ENCODE measurements around the gene HEPN1.

HEPN1 gene

DNA sequence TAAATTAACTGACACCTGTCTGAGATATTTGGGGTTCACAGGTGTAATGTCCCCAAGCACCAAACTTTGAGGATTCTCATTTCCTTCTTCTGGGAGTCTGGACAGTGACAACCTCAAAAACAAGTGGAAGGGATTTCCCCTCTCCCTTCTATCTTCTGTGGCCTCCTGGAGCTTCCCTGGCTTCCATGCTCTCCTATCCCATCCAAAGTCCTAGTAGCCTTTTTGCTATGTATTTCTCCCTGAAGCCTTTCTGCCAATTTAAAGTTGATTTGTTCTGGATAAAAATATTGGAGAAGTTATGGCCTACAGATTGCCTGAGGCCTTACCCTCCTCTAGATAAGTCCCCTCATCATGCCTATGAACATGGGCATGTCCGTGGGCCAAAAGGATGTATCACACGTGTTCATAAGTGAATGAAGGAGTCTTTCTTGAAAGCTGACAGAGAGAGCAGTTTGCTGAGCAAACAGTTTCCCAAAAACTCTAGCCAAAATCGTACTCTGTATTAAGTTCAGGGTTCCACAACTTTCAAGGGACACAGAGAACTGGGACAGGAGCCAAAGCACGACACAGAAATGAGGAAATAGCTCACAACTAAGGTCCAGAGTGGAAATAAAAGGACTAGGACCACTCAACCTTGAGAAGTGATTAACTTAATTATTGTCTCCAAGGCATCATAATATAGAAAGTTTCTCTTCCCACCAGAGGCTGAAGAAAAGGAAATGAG, 10.1 kb downstream of the HEPN1 start:
- TF ChIP-seq, protein P1, sequence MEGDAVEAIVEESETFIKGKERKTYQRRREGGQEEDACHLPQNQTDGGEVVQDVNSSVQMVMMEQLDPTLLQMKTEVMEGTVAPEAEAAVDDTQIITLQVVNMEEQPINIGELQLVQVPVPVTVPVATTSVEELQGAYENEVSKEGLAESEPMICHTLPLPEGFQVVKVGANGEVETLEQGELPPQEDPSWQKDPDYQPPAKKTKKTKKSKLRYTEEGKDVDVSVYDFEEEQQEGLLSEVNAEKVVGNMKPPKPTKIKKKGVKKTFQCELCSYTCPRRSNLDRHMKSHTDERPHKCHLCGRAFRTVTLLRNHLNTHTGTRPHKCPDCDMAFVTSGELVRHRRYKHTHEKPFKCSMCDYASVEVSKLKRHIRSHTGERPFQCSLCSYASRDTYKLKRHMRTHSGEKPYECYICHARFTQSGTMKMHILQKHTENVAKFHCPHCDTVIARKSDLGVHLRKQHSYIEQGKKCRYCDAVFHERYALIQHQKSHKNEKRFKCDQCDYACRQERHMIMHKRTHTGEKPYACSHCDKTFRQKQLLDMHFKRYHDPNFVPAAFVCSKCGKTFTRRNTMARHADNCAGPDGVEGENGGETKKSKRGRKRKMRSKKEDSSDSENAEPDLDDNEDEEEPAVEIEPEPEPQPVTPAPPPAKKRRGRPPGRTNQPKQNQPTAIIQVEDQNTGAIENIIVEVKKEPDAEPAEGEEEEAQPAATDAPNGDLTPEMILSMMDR (IDR thresholded peaks at IDR 0.05), result no peak

DNA sequence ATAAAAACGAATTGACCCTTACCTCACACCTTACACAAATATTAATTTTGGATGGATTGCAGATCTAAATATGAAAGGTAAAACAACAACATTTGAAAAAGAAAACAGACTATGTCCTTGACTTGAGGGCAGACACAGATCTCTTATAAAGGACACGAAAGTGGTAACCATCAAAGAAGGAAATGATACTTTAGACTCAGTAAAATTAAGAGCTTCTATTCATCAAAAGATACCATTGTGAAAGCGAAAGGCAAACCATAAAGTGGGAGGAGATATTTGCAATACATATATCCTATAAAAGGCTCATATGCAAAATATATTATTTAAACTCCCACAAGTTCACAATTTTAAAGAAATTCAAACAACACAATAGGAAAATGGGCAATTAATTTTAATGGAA, 11.7 kb downstream of the HEPN1 start:
- TF ChIP-seq, protein P1 (IDR thresholded peaks at IDR 0.05), result no peak

DNA sequence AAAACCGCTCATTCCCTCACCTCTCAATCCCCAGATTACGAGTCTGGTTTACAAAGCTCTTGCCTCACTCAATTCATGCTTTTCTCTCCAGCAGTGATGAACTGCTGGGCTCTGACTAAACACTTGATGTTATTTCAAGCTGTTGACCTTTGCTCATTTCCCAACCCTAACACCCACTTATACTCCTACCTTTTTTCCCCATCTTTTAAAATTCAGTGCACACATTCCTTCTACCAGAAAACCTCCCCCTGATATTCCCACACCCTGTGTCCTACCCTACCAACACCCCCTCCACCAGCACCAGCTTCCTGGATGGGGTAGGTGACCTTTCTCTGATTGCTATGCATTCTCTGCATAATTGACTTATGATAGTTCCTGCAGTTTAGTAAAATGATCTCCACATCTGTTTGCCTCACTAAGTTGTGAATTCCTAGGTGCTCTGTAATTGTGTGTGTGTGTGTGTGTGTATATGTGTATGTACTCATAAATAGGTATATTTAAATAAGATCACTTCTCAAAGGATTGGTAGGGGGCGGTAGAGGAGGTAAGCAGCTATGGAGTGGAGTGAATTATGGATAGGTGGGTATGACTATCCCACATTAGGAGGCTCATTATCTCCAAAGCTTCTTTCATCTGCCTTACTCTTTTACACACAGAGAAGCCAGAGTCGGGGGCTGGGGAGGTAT, 16.0 kb downstream of the HEPN1 start:
- TF ChIP-seq, protein P1 (IDR thresholded peaks at IDR 0.05), result no peak

DNA sequence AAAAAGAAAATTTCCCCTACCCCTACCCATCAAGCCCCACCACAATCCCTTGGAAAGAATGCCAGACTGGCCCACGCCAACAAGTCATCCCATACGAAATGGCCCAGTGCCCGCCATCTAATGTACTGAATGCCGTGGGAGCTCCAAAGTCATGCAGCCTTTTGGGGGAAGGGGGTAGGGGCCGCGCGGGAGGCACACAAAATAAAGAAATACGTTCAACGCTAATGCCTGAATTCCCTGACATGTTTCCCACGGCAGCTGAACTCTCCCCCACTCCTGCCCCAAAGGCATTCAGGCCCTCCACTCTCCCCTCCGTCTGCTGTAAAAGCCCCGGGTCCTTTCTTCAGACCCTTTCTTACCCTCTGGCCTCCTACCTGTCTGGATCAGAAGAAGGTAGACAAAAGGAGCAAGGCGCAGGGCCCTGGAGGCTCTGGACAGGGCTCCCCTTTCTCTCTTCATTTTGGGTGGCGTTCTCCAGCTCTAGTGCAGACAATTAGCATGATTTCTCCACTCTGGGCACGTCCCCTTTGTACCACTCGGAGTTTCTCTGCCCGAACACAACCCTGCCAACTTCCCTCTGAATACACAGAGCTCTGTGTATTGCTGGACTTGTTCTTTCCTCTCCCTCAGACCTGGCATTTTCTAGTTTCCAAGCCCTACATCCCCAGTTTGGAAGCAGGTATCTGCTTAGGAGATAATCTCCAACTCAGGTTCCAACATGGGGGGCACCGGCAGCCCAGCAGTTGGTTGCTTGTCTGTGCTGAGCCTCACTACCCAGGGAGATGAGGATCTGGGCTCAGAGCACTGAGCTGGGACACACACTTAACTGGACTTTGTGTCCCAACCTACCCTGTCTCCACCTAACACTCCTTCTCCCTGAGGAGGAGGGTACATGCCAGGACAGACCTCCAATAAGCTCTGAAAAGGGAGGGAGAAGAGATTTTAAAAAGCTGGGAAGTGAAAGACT, 16.8 kb downstream of the HEPN1 start, which contains the start of gene HEPACAM:
Gene HEPACAM, minus strand, starts transcription at position 500 of the 967 bp plus-strand sequence. Its CDS starts 41 bp downstream, at position 459.
- TF ChIP-seq, protein P1 (IDR thresholded peaks at IDR 0.05), result no peak

DNA sequence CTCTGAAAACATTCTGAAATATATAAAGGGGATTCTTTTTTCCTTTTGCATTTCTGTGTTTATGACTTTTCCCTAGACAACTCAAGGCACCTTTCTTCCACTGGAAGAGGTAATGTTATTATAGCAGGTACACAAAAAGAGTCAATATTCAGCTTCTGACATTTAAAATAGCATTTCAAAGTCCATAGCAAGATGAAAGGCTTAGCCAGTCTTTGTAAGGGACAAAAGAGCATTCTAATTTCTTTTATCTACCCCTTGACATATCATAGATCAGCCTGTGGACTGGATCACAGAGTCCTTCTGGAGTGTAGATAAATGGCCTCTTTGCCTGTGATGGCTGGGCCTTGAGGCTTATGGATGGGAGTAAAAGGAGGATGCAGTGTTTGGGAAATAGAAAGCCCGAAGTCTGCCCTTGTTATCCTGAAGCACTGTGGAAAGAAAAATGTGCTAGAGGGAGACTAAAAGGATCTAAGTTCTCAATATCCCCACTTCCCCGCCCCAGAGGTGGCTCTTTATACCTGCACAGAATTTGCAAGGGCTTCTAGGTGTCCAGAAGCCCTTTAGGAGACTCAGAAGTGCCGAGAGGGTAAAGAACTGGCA, 18.4 kb downstream of the HEPN1 start:
- TF ChIP-seq, protein P1 (IDR thresholded peaks at IDR 0.05), result no peak

DNA sequence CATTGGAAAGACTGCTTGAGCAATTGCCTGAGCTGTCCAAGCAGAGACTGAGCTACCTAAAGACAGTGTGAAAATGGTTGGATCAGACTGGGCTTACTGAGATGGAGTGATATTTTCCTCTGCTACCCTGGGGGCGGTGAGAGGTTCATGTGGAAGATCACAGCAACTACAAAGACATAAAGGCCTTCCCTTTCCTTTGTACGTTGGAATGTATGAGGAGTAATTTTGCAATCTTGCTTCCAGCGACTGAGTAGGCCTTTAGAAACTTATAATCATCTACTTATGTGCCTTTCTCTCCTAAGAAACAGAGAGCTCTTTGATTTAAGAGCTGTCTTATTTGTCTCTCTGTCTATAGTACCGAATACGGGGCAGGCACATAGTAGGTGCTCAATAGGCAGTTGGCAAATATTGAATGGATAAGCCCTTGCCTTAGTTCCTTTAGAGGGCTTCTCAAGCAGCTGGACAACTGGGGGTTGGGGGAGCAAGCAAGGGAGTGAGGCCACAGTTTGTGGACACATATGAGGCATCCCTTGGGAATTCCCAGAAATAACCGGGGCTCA, 19.2 kb downstream of the HEPN1 start:
- TF ChIP-seq, protein P1 (IDR thresholded peaks at IDR 0.05), result no peak

Measured in LNCAP (cell line).